ENCODE measurements around the gene TTN. TPM values are rescaled to one million over a fixed set of nuclear protein-coding genes. Genes with fewer than 3 reads are reported as not detected.
"Not testable (repeated sequence)": the region's sequence is repeated elsewhere in the genome, so short reads cannot be mapped to it uniquely, and the experiment has no call there.

Gene TTN
- total RNA-seq, 4 donors from 2014 or later = 0.21 to 2.1 (median 0.76) TPM

GRCh38 chr2:178527592-178527991 lies 279.6 kb downstream of the TTN start:
- TF ChIP-seq EP300 (IDR thresholded peaks at IDR 0.05) (no peak), POLR2AphosphoS5 (IDR thresholded peaks at IDR 0.05) (no peak), POLR2A (IDR thresholded peaks at IDR 0.05) (no peak)
- TF ChIP-seq, protein P1, sequence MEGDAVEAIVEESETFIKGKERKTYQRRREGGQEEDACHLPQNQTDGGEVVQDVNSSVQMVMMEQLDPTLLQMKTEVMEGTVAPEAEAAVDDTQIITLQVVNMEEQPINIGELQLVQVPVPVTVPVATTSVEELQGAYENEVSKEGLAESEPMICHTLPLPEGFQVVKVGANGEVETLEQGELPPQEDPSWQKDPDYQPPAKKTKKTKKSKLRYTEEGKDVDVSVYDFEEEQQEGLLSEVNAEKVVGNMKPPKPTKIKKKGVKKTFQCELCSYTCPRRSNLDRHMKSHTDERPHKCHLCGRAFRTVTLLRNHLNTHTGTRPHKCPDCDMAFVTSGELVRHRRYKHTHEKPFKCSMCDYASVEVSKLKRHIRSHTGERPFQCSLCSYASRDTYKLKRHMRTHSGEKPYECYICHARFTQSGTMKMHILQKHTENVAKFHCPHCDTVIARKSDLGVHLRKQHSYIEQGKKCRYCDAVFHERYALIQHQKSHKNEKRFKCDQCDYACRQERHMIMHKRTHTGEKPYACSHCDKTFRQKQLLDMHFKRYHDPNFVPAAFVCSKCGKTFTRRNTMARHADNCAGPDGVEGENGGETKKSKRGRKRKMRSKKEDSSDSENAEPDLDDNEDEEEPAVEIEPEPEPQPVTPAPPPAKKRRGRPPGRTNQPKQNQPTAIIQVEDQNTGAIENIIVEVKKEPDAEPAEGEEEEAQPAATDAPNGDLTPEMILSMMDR (IDR thresholded peaks at IDR 0.05) = no peak
- Histone ChIP-seq H3K4me1 (peaks cover 7% of the 10 kb centered on the region), H3K27ac (no peak overlapping the region), H3K27me3 (no peaks in the 10 kb centered on the region), H3K4me3 (no peak overlapping the region), H3K36me3 (peaks cover 12% of the 10 kb centered on the region), H3K9me3 (no peaks in the 10 kb centered on the region)
- 73% methylated on average over 2 of the region's 2 CpGs for WGBS
- DNase-seq (ENCODE audit: low spot score in 2 of 2) = no peak

DNA sequence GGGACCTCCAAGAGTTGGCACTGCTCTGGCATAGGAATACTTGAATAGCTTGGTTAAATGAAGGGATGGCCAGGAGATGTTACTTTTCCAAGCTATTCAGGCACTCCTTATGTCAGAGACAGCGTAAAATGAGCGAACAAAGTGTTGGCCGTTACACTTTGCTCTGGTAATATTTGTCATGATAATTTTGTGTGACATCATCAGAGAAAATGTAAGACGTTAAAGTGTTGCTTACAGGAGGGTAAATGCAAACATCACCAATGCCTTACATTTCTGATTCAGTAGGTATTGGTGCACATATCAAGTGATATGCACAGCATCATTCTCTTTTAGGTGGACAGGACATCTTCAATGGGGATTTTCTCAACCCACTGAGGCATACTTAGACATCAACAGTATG lies 281.0 kb downstream of the TTN start:
- 99% methylated on average over 4 of the region's 4 CpGs for WGBS
- no peaks in the 10 kb centered on the region for H3K9me3 ChIP-seq

DNA sequence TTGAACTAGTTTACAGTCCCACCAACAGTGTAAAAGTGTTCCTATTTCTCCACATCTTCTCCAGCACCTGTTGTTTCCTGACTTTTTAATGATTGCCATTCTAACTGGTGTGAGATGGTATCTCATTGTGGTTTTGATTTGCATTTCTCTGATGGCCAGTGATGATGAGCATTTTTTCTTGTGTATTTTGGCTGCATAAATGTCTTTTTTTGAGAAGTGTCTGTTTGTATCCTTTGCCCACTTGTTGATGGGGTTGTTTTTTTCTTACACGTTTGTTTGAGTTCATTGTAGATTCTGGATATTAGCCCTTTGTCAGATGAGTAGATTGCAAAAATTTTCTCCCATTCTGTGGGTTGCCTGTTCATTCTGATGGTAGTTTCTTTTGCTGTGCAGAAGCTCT lies 281.8 kb downstream of the TTN start:
- not testable (repeated sequence) for H3K9me3 ChIP-seq; H3K36me3 ChIP-seq; H3K4me3 ChIP-seq; DNase-seq (ENCODE audit: low spot score in 2 of 2); H3K27me3 ChIP-seq; H3K27ac ChIP-seq; H3K4me1 ChIP-seq
- 90% methylated on average over 1 of the region's 1 CpG for WGBS

More for the DNA sequence above, 281.0 kb downstream of the TTN start:
- Histone ChIP-seq H3K4me3 (no peak overlapping the region), H3K4me1 (peaks cover 7% of the 10 kb centered on the region), H3K36me3 (no peaks in the 10 kb centered on the region), H3K27me3 (no peaks in the 10 kb centered on the region), H3K27ac (no peak overlapping the region)
- TF ChIP-seq POLR2A (IDR thresholded peaks at IDR 0.05) (no peak), POLR2AphosphoS5 (IDR thresholded peaks at IDR 0.05) (no peak), EP300 (IDR thresholded peaks at IDR 0.05) (no peak)
- TF ChIP-seq, protein P1 (IDR thresholded peaks at IDR 0.05) = no peak
- DNase-seq (ENCODE audit: low spot score in 2 of 2) = no peak

DNA sequence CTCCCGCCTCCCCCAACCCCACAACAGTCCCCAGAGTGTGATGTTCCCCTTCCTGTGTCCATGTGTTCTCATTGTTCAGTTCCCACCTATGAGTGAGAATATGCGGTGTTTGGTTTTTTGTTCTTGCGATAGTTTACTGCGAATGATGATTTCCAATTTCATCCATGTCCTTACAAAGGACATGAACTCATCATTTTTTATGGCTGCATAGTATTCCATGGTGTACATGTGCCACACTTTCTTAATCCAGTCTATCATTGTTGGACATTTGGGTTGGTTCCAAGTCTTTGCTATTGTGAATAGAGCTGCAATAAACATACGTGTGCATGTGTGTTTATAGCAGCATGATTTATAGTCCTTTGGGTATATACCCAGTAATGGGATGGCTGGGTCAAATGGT lies 282.2 kb downstream of the TTN start:
- not testable (repeated sequence) for H3K27ac ChIP-seq; DNase-seq (ENCODE audit: low spot score in 2 of 2)

GRCh38 chr2:178523596-178524134 lies 283.6 kb downstream of the TTN start:
- TF ChIP-seq EP300 (IDR thresholded peaks at IDR 0.05) (no peak), POLR2AphosphoS5 (IDR thresholded peaks at IDR 0.05) (no peak), POLR2A (IDR thresholded peaks at IDR 0.05) (no peak)
- TF ChIP-seq, protein P1 (IDR thresholded peaks at IDR 0.05) = no peak
- no peaks in the 10 kb centered on the region for H3K36me3 ChIP-seq
- DNase-seq (ENCODE audit: low spot score in 2 of 2) = no peak
- H3K27me3 ChIP-seq = no peaks in the 10 kb centered on the region
- peak overlapping the region; percentile 47 for H3K27ac ChIP-seq
- no peaks in the 10 kb centered on the region for H3K9me3 ChIP-seq
- 54% methylated on average over 8 of the region's 8 CpGs for WGBS
- peaks cover 7% of the 10 kb centered on the region for H3K4me1 ChIP-seq
- H3K4me3 ChIP-seq = peak overlapping the region; percentile 57

More for the DNA sequence above, 282.2 kb downstream of the TTN start:
- not testable (repeated sequence) for H3K36me3 ChIP-seq, H3K27me3 ChIP-seq, H3K9me3 ChIP-seq, H3K4me3 ChIP-seq, H3K4me1 ChIP-seq
- WGBS = 92% methylated on average over 5 of the region's 5 CpGs

- peak overlapping the region; percentile 47 for H3K27ac ChIP-seq
- peak in 2 of 3 donors; percentile 21 to 34 for TF ChIP-seq POLR2AphosphoS5 (IDR thresholded peaks at IDR 0.05)
- no peak for TF ChIP-seq EP300 (IDR thresholded peaks at IDR 0.05)
- TF ChIP-seq, protein P1 (IDR thresholded peaks at IDR 0.05) = peak; percentile 49 to 73
- no peak for TF ChIP-seq POLR2A (IDR thresholded peaks at IDR 0.05)
- DNase-seq (ENCODE audit: low spot score in 2 of 2) = peak; percentile 88 to 89
These were observed 284.1 kb downstream of the TTN start for GRCh38 chr2:178522950-178523595.

More at GRCh38 chr2:178522950-178523595, 284.1 kb downstream of the TTN start:
- peaks cover 7% of the 10 kb centered on the region for H3K4me1 ChIP-seq
- no peaks in the 10 kb centered on the region for H3K9me3 ChIP-seq
- 22% methylated on average over 25 of the region's 25 CpGs for WGBS
- H3K27me3 ChIP-seq = no peaks in the 10 kb centered on the region
- no peaks in the 10 kb centered on the region for H3K36me3 ChIP-seq
- peak overlapping the region; percentile 57 for H3K4me3 ChIP-seq

Measured in suprapubic skin (tissue), 4 donors.